Right kidney (tissue), 9 donors: ENCODE measurements around the gene NMRK1.

Source experiments
- DNase-seq: peaks from one replicate; pipeline ENCODE4 v3.0.0-alpha.2; 2016
- long read RNA-seq, 8 donors: transcript quantifications; one replicate each; lab custom pipeline, GENCODE V29; 2026

The NMRK1 gene
- long read RNA-seq, donor 1, partial matches to known transcripts = 0 of 5 reads
- long read RNA-seq, donor 1, other reads (novel, unspliced or antisense) = 0 of 5 reads
- long read RNA-seq, donor 2, transcript NMRK1-201 (9 exons, 1,185 nt) = major isoform, 5 of 22 reads
- long read RNA-seq, donor 2, partial matches to known transcripts = 0 of 22 reads
- long read RNA-seq, donor 2, other reads (novel, unspliced or antisense) = 13 of 22 reads
- long read RNA-seq, donor 3, partial matches to known transcripts = 0 of 5 reads
- long read RNA-seq, donor 3, other reads (novel, unspliced or antisense) = 0 of 5 reads
- long read RNA-seq, donor 4, partial matches to known transcripts = 0 of 4 reads
- long read RNA-seq, donor 4, other reads (novel, unspliced or antisense) = 0 of 4 reads
- long read RNA-seq, donor 5, transcript NMRK1-201 (9 exons, 1,185 nt) = major isoform, 7 of 12 reads
- long read RNA-seq, donor 5, partial matches to known transcripts = 0 of 12 reads
- long read RNA-seq, donor 5, other reads (novel, unspliced or antisense) = 0 of 12 reads
- long read RNA-seq, donor 6, transcript NMRK1-201 (9 exons, 1,185 nt) = major isoform, 8 of 14 reads
- long read RNA-seq, donor 6, partial matches to known transcripts = 0 of 14 reads
- long read RNA-seq, donor 6, other reads (novel, unspliced or antisense) = 0 of 14 reads
- long read RNA-seq, donor 7, transcript NMRK1-201 (9 exons, 1,185 nt) = major isoform, 6 of 39 reads
- long read RNA-seq, donor 7, partial matches to known transcripts = 31 of 39 reads
- long read RNA-seq, donor 7, other reads (novel, unspliced or antisense) = 0 of 39 reads
- long read RNA-seq, donor 8, partial matches to known transcripts = 0 of 10 reads
- long read RNA-seq, donor 8, other reads (novel, unspliced or antisense) = 0 of 10 reads

GRCh38 chr9:75087824-75088645, at the start of gene NMRK1, which contains the start of gene OSTF1:
TSS of gene NMRK1 (minus strand) at chr9:75088155. CDS start at chr9:75083115, 5,040 bp downstream.
TSS of gene OSTF1 (plus strand) at chr9:75088514. CDS start at chr9:75088693, 179 bp downstream.
- DNase-seq = peak; percentile 94

GRCh38 chr9:75134495-75134894, 46.5 kb upstream of the NMRK1 start:
- no peak for DNase-seq

GRCh38 chr9:75133396-75133795, 45.4 kb upstream of the NMRK1 start:
- DNase-seq = no peak

GRCh38 chr9:75132244-75132643, 44.3 kb upstream of the NMRK1 start:
- DNase-seq = no peak

- DNase-seq = no peak
These were observed 43.7 kb upstream of the NMRK1 start for GRCh38 chr9:75131700-75132099.

GRCh38 chr9:75130621-75131230, 42.8 kb upstream of the NMRK1 start:
- no peak for DNase-seq

- DNase-seq = no peak
These were observed 42.2 kb upstream of the NMRK1 start for GRCh38 chr9:75130172-75130571.

GRCh38 chr9:75128535-75128934, 40.6 kb upstream of the NMRK1 start:
- no peak for DNase-seq

GRCh38 chr9:75123696-75124095, 35.7 kb upstream of the NMRK1 start:
- DNase-seq = no peak

GRCh38 chr9:75121914-75122558, 34.1 kb upstream of the NMRK1 start:
- DNase-seq = no peak

GRCh38 chr9:75120686-75121085, 32.7 kb upstream of the NMRK1 start:
- no peak for DNase-seq

- no peak for DNase-seq
These were observed 29.6 kb upstream of the NMRK1 start for GRCh38 chr9:75117564-75117963.

GRCh38 chr9:75116306-75116705, 28.4 kb upstream of the NMRK1 start:
- DNase-seq = no peak

GRCh38 chr9:75112789-75113188, 24.8 kb upstream of the NMRK1 start:
- no peak for DNase-seq

- no peak for DNase-seq
These were observed 23.2 kb upstream of the NMRK1 start for GRCh38 chr9:75111019-75111622.

- DNase-seq = no peak
These were observed 21.4 kb upstream of the NMRK1 start for GRCh38 chr9:75109210-75109839.

GRCh38 chr9:75108571-75108970, 20.6 kb upstream of the NMRK1 start:
- no peak for DNase-seq

GRCh38 chr9:75106857-75107256, 18.9 kb upstream of the NMRK1 start:
- peak; percentile 31 for DNase-seq

- DNase-seq = no peak
These were observed 17.9 kb upstream of the NMRK1 start for GRCh38 chr9:75105841-75106240.

- DNase-seq = no peak
These were observed 17.1 kb upstream of the NMRK1 start for GRCh38 chr9:75105019-75105540.
